GM19452 (cell line): Measurements from ENCODE around the gene GPR148.

Source experiments
- ATAC-seq: cut with Tn5 transposase; IDR thresholded peaks from one replicate; pipeline ENCODE4 v1.9.1; 2021; ENCODE audit not compliant: unreplicated experiment

Gene GPR148

GRCh38 chr2:130749078-130749477 is 20.2 kb downstream of the GPR148 start:
- no peak for ATAC-seq

DNA sequence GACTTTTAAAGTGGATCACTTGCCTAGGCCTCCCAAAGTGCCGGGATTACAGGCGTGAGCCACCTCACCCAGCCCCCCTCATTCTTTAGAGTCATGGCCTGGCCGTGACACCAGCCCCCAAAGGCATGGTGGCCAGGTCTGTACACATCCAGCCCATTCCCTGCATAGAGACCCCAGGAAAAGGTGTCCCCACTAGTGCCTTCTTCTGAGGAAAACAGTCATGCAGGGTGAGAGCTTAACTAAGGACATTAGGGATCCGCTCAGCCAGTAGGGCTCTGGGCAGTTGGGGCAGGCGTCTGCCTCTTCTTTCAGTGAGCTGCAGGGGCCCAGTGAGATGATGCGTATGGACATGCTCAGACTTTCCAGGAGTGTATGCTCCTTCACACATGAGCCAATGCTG is 20.8 kb downstream of the GPR148 start:
- no peak for ATAC-seq

- no peak for ATAC-seq
Measured at GRCh38 chr2:130754811-130755210, 25.9 kb downstream of the GPR148 start.

DNA sequence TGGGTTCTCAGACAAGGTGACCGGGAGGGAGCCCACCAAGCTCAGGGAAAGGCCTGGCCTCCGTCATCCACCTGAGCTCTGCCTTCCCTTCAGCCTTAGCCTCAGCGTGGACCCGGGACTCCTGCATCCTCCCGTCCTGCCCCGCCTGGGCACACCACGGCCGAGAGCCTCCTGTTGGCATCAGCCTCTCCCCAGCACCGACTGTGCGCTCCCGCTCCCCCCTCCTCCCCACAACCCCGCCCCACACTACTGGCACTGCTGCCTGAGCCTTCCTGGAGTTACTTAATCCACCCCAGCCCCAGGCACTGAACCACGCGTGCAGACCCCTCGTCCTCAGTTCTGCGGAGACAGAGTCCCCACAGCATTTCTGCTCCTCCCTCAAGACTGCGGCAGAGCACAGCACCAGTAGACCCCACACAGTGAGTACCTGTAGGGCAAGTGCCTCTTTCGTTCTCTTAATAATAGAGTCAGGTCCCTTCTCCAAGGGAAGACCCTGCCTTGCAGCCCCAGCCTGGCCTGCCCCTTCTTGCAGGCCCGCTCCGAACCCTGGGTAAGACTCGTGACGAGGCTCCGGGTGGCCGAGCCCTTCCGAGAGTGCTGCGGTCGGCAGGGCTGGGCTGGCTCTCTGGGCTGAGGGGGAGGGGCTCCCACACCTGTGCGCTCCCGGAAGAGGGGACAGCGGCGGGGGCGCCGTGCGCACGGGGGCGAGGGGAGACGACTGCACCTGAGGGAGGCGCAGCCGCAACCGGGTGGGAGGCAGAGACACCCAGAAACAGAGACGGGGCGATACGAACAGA is 26.6 kb downstream of the GPR148 start, which contains the start of gene AMER3:
AMER3 (plus strand) TSS at position 285 of the 797 bp plus-strand sequence. CDS start 6,533 bp downstream, outside the sequence.
- ATAC-seq: no peak

- peak; percentile 49 for ATAC-seq
Measured at GRCh38 chr2:130756053-130756873, 27.4 kb downstream of the GPR148 start.

DNA sequence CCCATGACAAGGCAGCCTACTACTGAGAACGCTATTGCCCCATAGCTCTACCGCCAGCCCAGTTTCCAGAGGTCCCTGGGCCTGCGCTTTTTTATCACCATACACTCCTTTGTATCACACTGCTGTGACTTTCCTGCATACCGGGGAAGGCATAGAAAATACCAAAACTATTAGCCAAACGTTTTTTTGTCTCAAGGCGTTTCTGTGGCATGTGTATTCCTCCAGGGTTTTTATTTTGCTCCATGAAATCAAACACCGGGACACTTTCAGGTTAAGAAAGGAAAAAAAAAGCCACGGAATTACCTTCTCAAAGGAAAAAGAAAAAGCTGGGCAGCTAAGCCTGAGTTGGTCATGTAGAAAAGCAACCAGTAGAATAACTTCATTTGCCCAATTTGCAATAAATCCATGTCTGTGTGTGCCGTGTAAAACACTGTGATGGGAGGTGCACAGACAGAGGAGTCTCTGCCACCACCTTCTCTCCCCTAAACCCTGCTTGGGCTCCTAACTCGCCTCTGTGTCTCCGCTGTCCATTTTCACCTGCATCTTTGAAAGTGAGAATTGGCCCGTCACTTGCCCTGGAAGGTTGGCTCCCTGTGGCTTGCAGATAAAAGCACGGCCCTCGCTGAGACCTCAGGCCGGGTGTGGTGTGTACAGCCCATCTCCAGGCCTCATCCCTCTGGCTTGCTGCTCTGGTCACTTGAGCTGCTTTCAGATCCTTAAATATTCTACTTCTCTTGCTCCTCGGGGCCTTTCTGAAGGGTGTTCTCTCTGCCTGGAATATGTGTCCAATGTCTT is 28.2 kb downstream of the GPR148 start:
- no peak for ATAC-seq

GRCh38 chr2:130759906-130760753 is 31.3 kb downstream of the GPR148 start:
- ATAC-seq: no peak

- no peak for ATAC-seq
Measured at GRCh38 chr2:130760754-130761751, 32.2 kb downstream of the GPR148 start.

- ATAC-seq: no peak
Measured at GRCh38 chr2:130762031-130762909, 33.4 kb downstream of the GPR148 start.

- ATAC-seq: no peak
Measured at GRCh38 chr2:130762910-130763385, 34.1 kb downstream of the GPR148 start.

DNA sequence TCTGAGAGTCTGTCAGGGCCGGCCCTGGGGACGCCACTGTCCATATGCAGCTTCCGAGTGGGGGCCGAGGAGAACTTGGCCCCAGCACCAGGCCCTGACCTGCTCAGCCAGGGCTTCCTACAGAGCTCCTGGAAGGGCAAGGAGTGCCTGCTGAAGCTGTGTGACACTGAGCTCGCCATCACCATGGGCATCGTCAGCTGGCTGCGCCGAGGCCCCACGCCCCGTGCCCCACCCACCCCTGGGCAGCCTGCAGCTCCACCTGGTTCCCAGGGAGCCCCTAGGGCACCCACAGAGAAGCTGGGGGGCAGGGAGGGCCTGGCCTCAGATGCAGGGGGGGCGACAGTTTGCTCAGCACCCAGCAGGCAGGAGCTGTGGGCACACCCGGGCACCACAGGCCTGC is 34.5 kb downstream of the GPR148 start:
- ATAC-seq: no peak

GRCh38 chr2:130764035-130764820 is 35.4 kb downstream of the GPR148 start:
- no peak for ATAC-seq

DNA sequence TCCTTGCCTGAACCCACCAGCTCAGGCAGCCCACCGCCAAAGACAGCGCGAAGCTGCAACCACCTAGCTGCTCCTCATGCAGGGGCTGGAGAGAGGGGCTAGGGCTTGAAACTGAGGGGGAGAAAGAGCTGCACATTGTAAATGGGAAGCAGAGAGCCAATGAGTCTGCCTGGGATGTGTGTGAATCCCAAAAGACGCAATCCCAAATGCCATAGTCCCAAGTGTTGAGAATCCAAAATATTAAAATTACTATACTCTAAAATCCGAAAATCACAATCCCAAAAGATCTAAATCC is 35.9 kb downstream of the GPR148 start:
- ATAC-seq: no peak

DNA sequence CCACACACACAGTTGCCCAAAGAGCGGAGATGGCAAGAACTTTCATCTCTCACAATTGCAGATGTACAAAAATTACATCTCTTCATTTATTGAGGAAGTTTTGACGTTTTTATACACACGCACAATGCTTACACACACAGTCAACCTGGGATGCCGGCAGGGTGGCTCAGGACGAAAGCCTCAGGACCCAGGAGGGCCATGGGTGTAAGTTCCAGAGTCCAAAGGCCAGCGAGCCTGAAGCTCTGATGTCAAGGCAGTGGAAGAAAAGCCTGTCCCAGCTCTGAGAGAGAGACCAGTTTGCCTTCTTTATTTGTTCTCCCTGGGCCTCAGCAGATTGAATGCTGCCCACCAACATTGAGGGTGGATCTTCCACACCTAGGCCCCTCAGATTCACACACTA is 36.6 kb downstream of the GPR148 start:
- no peak for ATAC-seq

GRCh38 chr2:130766037-130766436 is 37.2 kb downstream of the GPR148 start:
- ATAC-seq: no peak

DNA sequence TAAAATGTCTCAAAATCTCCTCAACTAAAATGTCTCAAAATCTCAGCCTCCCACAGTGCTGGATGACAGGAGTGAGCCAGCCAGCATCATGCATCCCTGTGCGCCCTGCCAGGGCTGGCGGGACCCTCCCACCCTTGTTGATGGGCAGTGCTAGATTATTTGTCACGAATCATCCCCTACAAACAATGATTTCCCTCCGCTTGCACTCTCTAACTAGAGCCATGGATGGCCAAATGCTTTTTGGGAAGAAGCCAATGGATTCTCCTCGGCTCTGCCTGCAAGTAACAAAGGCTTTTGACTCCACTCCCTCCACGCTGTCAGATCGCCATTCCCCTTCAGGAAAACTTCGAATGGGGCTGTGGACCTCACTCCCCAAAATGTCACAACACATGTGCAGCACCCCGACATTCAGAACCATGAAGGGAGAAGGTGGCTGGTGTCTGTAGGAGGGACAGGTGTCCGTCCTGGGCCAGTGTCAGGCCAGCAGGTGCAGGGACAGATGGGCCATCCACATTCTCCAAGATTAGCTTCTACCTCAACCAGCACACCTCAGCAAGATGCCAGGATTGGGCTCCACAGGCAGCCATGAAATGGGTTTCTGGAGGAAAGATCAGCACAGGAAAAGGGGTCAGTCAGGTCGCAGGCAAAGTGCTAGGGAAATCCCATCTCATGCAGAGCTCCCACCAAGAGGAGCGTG is 38.0 kb downstream of the GPR148 start:
- no peak for ATAC-seq

DNA sequence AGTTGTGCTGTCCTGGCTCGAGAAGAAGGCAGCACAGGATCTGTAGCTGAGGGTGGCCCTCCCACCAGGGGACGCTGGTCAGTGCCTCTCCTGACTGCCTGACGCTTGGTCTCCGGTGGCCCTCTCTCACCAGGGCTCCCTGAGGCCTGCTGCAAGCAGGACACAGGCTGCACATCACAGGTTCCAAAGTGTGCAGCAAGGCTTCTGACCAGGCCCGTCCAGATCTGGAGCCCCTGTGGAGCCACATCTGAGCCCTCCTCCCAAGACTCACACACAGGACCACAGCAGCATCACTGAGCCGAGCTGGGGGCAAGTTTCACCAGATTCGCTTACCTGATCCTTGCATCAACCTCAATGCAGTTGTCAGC is 38.5 kb downstream of the GPR148 start:
- no peak for ATAC-seq
